ENCODE results near the gene VWC2L. TPM values are rescaled to one million over a fixed set of nuclear protein-coding genes. Genes with fewer than 3 reads are reported as not detected.

VWC2L gene
- total RNA-seq, result not detected in 2 replicates

GRCh38 chr2:214410918-214411554, at the start of gene VWC2L:
Gene VWC2L (plus strand): TSS chr2:214411054. CDS start chr2:214414194, 3,140 bp downstream.

